Skeletal muscle tissue (tissue), 4 donors: Measurements from ENCODE around the gene FUBP3. TPM values are rescaled to one million over a fixed set of nuclear protein-coding genes. Genes with fewer than 3 reads are reported as not detected.

Experiments
- H3K27ac ChIP-seq: one replicate; pipeline ENCODE4 v1.7.0; 2013; ENCODE audit warnings: mild to moderate bottlenecking, low read depth, low read length, inconsistent platforms
- H3K27me3 ChIP-seq, 3 donors: one replicate each; pipeline ENCODE4 v1.7.0; 2013; ENCODE audit warnings: low read length in 3 of 3; ENCODE audit not compliant: control insufficient read depth in 3 of 3, insufficient read depth in 3 of 3
- H3K36me3 ChIP-seq, 3 donors: one replicate each; pipeline ENCODE4 v1.7.0; 2013; ENCODE audit warnings: low read length in 3 of 3; ENCODE audit not compliant: control insufficient read depth in 3 of 3, insufficient read depth in 3 of 3
- H3K4me1 ChIP-seq, 3 donors: one replicate each; pipeline ENCODE4 v1.7.0; 2013; ENCODE audit warnings: low read length in 3 of 3, mild to moderate bottlenecking in 3 of 3; ENCODE audit not compliant: control insufficient read depth in 3 of 3, insufficient read depth in 3 of 3
- H3K4me3 ChIP-seq, 3 donors: one replicate each; pipeline ENCODE4 v1.7.0; 2013; ENCODE audit warnings: low read length in 3 of 3
- H3K9ac ChIP-seq, 3 donors: one replicate each; pipeline ENCODE4 v1.7.0; 2013; ENCODE audit warnings: low read length in 3 of 3, mild to moderate bottlenecking in 3 of 3, moderate library complexity in 2 of 3, low read depth in 1 of 3
- H3K9me3 ChIP-seq, 3 donors: one replicate each; pipeline ENCODE4 v1.7.0; 2013; ENCODE audit warnings: low read length in 3 of 3; ENCODE audit not compliant: control insufficient read depth in 3 of 3
- total RNA-seq: library from RNA; depleted of rRNA; stranded (reverse); fragments of >200 nt; gene quantifications from one replicate; pipeline ENCODE4 v1.2.3, GENCODE V29; 2014
- donor health status: Osteomylitis.

The FUBP3 gene
- total RNA-seq, 1 donor from 2014 or later, result 18.8 TPM

DNA sequence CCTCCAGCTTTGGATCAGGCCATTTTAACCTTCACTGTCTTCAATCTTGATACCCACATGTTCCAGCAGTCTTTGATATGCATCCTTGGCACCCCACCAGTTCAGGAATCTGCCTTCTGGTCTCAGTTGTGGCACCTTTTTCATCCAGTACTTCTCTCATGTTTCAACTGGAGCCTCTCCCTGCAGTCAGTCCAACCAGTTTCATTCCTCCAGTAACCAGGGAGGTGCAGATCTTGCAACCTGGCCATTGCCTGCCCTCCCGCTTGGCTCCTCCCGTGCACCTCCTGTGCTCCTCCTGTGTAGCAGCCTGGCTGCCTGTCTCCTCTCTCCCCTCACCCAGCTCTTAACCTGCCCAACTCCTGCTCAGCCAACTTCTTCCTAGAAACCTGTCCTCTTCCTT is 20.2 kb downstream of the FUBP3 start:
- Histone ChIP-seq H3K9ac (peak overlapping the region in 1 of 3 donors; percentile 35), H3K9me3 (no peaks in the 10 kb centered on the region), H3K4me3 (no peak overlapping the region), H3K36me3 (peaks cover 6 to 30% (median 29%) of the 10 kb centered on the region in 3 donors), H3K27me3 (no peaks in the 10 kb centered on the region), H3K4me1 (no peaks in the 10 kb centered on the region), H3K27ac (no peak overlapping the region)

GRCh38 chr9:130601100-130601499 is 21.7 kb downstream of the FUBP3 start:
- no peak overlapping the region for H3K4me3 ChIP-seq
- H3K36me3 ChIP-seq, result peaks cover 6 to 33% (median 24%) of the 10 kb centered on the region in 3 donors
- H3K27ac ChIP-seq, result no peak overlapping the region
- H3K4me1 ChIP-seq, result no peaks in the 10 kb centered on the region
- H3K9ac ChIP-seq, result no peak overlapping the region
- no peaks in the 10 kb centered on the region for H3K27me3 ChIP-seq
- H3K9me3 ChIP-seq, result no peaks in the 10 kb centered on the region

- Histone ChIP-seq H3K36me3 (peaks cover 0 to 18% (median 10%) of the 10 kb centered on the region in 3 donors), H3K27me3 (no peaks in the 10 kb centered on the region), H3K4me3 (no peak overlapping the region), H3K27ac (no peak overlapping the region), H3K4me1 (peaks cover 0 to 5% (median 4%) of the 10 kb centered on the region in 3 donors), H3K9ac (no peak overlapping the region), H3K9me3 (no peaks in the 10 kb centered on the region)
These were observed 24.9 kb downstream of the FUBP3 start for GRCh38 chr9:130604295-130604694.

DNA sequence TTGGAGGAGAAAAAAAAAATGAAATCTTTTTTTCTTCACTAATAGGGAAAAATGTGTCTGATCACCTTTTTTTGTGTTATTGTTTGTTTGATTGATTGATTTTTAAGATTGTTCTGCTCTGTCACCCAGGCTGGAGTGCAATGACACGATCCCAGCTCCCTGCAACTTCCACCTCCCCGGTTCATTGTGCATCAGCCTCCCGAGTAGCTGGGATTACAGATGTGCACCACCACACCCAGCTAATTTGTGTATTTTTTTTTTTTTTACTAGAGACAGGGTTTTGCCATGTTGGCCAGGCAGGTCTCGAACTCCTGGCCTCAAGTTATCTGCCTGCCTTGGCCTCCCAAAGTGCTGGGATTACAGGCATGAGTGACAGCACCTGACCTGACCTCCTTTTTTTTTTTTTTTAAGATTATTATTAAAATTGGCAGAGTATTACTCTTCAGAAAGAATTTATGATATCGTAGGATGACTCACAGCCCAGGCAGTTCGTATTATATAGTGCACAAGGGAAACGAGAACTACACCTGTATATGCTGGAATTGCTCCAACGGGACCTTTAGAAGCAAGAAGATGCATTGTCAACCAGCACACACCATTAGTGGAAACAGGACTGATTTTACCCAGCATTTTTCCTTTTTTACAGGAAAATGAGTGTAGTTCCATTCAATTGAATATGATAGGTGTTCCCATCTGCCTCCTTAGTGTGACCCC is 27.7 kb downstream of the FUBP3 start:
- H3K4me1 ChIP-seq, result peaks cover 0 to 5% (median 4%) of the 10 kb centered on the region in 3 donors
- H3K9ac ChIP-seq, result no peak overlapping the region
- no peaks in the 10 kb centered on the region for H3K9me3 ChIP-seq
- H3K36me3 ChIP-seq, result peaks cover 0 to 24% (median 9%) of the 10 kb centered on the region in 3 donors
- H3K27ac ChIP-seq, result no peak overlapping the region
- no peak overlapping the region for H3K4me3 ChIP-seq
- H3K27me3 ChIP-seq, result no peaks in the 10 kb centered on the region

- no peaks in the 10 kb centered on the region for H3K9me3 ChIP-seq
- no peaks in the 10 kb centered on the region for H3K27me3 ChIP-seq
- H3K27ac ChIP-seq, result no peak overlapping the region
- peaks cover 2 to 28% (median 15%) of the 10 kb centered on the region in 3 donors for H3K36me3 ChIP-seq
- H3K4me1 ChIP-seq, result peaks cover 0 to 5% (median 4%) of the 10 kb centered on the region in 3 donors
- H3K4me3 ChIP-seq, result no peak overlapping the region
- H3K9ac ChIP-seq, result no peak overlapping the region
These were observed 28.5 kb downstream of the FUBP3 start for GRCh38 chr9:130607640-130608420.

GRCh38 chr9:130608554-130609134 is 29.3 kb downstream of the FUBP3 start:
- no peak overlapping the region for H3K9ac ChIP-seq
- no peaks in the 10 kb centered on the region for H3K27me3 ChIP-seq
- H3K27ac ChIP-seq, result no peak overlapping the region
- H3K4me3 ChIP-seq, result no peak overlapping the region
- no peaks in the 10 kb centered on the region for H3K9me3 ChIP-seq
- H3K4me1 ChIP-seq, result peaks cover 0 to 5% (median 4%) of the 10 kb centered on the region in 3 donors
- peaks cover 4 to 28% (median 18%) of the 10 kb centered on the region in 3 donors for H3K36me3 ChIP-seq

DNA sequence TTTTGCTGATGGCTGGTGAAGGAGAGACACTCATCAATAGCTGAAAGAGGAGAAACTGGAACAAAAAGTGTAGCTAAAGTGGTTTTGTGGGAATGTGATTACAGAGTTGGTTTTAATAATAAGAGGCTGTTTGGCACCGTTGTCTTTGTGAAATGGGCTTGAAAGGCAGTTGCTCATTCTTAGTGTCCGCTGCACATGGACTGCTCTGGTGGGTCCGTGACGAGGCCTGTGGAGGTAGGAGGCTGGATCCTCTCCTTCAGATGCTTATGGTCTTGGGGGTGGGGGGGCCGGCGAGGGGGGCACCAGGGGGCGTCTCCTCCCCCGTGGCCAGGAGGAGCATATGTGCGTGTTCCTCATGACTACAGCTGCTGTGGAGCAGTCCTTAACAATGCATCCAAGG is 29.8 kb downstream of the FUBP3 start:
- Histone ChIP-seq H3K36me3 (peaks cover 8 to 25% (median 21%) of the 10 kb centered on the region in 3 donors), H3K9me3 (no peaks in the 10 kb centered on the region), H3K9ac (no peak overlapping the region), H3K4me3 (no peak overlapping the region), H3K27me3 (no peaks in the 10 kb centered on the region), H3K4me1 (peaks cover 0 to 5% (median 4%) of the 10 kb centered on the region in 3 donors), H3K27ac (no peak overlapping the region)

- no peaks in the 10 kb centered on the region for H3K27me3 ChIP-seq
- no peak overlapping the region for H3K27ac ChIP-seq
- peaks cover 0 to 5% (median 4%) of the 10 kb centered on the region in 3 donors for H3K4me1 ChIP-seq
- peaks cover 27 to 40% (median 36%) of the 10 kb centered on the region in 3 donors for H3K36me3 ChIP-seq
- H3K4me3 ChIP-seq, result no peak overlapping the region
- no peaks in the 10 kb centered on the region for H3K9me3 ChIP-seq
- H3K9ac ChIP-seq, result no peak overlapping the region
These were observed 31.7 kb downstream of the FUBP3 start for GRCh38 chr9:130610862-130611707.

- Histone ChIP-seq H3K27me3 (no peaks in the 10 kb centered on the region), H3K4me3 (no peak overlapping the region), H3K9ac (no peak overlapping the region), H3K36me3 (peaks cover 74 to 89% (median 82%) of the 10 kb centered on the region in 3 donors), H3K4me1 (no peaks in the 10 kb centered on the region), H3K27ac (no peak overlapping the region), H3K9me3 (no peaks in the 10 kb centered on the region)
These were observed 37.1 kb downstream of the FUBP3 start for GRCh38 chr9:130616451-130616850.
